ENCODE measurements around the gene RHOF.

DNA sequence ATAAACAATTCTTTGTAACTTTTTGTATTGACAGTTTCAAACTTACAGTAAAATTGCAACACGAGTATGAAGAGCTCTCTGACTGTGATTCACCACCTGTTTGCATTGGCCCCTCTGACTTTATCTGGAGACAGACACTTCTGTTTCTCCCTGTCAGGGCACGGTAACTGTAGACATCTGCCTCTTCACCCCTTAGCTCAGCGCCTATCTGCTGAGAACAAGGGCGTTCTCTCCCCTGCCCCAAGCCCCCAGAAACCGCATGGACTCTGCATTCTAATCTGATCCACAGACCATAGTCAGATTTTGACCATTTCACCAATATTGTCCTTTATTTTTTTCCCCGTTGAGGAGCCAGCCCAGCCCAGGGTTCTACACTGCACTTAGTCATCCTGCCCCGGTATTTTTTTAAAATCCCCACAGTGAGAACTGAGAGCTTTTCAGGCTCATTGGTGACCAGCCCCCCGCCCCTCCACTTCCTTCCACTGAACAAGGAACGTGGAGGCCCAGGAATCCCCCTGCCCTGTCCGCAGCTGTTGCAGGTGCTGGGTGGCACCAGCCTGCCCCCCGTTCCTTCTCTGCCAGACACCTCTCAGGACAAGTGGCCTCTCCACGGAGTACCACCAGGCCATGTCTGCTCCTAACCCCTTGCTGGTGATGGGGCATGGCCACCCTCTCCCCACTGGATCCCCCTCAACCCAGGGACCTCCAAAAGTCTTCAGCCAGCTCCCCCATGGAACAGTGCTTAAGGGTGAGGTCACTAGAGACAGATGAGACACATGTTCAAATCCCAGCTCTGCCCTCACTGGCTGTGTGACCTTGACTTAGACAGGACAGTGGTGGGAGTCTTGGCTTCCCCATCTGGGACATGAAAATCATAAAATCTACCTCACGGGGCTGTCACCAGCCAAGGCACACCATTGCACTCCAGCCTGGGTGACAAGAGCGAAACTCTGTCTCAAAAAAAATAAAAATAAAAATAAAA lies 11.2 kb downstream of the RHOF start:
- TF ChIP-seq, protein P1, sequence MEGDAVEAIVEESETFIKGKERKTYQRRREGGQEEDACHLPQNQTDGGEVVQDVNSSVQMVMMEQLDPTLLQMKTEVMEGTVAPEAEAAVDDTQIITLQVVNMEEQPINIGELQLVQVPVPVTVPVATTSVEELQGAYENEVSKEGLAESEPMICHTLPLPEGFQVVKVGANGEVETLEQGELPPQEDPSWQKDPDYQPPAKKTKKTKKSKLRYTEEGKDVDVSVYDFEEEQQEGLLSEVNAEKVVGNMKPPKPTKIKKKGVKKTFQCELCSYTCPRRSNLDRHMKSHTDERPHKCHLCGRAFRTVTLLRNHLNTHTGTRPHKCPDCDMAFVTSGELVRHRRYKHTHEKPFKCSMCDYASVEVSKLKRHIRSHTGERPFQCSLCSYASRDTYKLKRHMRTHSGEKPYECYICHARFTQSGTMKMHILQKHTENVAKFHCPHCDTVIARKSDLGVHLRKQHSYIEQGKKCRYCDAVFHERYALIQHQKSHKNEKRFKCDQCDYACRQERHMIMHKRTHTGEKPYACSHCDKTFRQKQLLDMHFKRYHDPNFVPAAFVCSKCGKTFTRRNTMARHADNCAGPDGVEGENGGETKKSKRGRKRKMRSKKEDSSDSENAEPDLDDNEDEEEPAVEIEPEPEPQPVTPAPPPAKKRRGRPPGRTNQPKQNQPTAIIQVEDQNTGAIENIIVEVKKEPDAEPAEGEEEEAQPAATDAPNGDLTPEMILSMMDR (IDR thresholded peaks at IDR 0.05) = no peak
- TF ChIP-seq POLR2A (IDR thresholded peaks at IDR 0.05) = no peak
- TF ChIP-seq POLR2AphosphoS5 (IDR thresholded peaks at IDR 0.05) = peak; percentile 22
- no peak for TF ChIP-seq EP300 (IDR thresholded peaks at IDR 0.05)

All from gastroesophageal sphincter (tissue), 3 donors.